HG02798 (cell line): Measurements from ENCODE around the gene GARNL3.

Source experiments
- ATAC-seq: cut with Tn5 transposase; IDR thresholded peaks from one replicate; pipeline ENCODE4 v1.9.1; 2021; ENCODE audit warnings: mild to moderate bottlenecking; ENCODE audit not compliant: unreplicated experiment, poor library complexity

Gene GARNL3

GRCh38 chr9:127277099-127277498, 12.5 kb downstream of the GARNL3 start:
- no peak for ATAC-seq

- no peak for ATAC-seq
These were observed 13.2 kb downstream of the GARNL3 start for GRCh38 chr9:127277770-127278169.

- ATAC-seq: no peak
These were observed 13.8 kb downstream of the GARNL3 start for GRCh38 chr9:127278372-127278771.

GRCh38 chr9:127279717-127280285, 15.2 kb downstream of the GARNL3 start:
- no peak for ATAC-seq

- ATAC-seq: no peak
These were observed 16.5 kb downstream of the GARNL3 start for GRCh38 chr9:127280880-127281660.

GRCh38 chr9:127281891-127282290, 17.3 kb downstream of the GARNL3 start:
- ATAC-seq: no peak

- no peak for ATAC-seq
These were observed 18.0 kb downstream of the GARNL3 start for GRCh38 chr9:127282611-127283010.

GRCh38 chr9:127283135-127283534, 18.6 kb downstream of the GARNL3 start:
- ATAC-seq: no peak

GRCh38 chr9:127283917-127284497, 19.4 kb downstream of the GARNL3 start:
- no peak for ATAC-seq

GRCh38 chr9:127285965-127286364, 21.4 kb downstream of the GARNL3 start:
- ATAC-seq: no peak

- ATAC-seq: no peak
These were observed 26.0 kb downstream of the GARNL3 start for GRCh38 chr9:127290561-127291065.

GRCh38 chr9:127291246-127291778, 26.7 kb downstream of the GARNL3 start:
- ATAC-seq: no peak

GRCh38 chr9:127292415-127292814, 27.8 kb downstream of the GARNL3 start:
- ATAC-seq: no peak

- no peak for ATAC-seq
These were observed 28.8 kb downstream of the GARNL3 start for GRCh38 chr9:127293328-127293727.

GRCh38 chr9:127293767-127294166, 29.2 kb downstream of the GARNL3 start:
- ATAC-seq: no peak

- no peak for ATAC-seq
These were observed 30.4 kb downstream of the GARNL3 start for GRCh38 chr9:127295005-127295404.

- ATAC-seq: no peak
These were observed 36.4 kb downstream of the GARNL3 start for GRCh38 chr9:127300886-127301447.

- ATAC-seq: no peak
These were observed 39.3 kb downstream of the GARNL3 start for GRCh38 chr9:127303830-127304229.

GRCh38 chr9:127305206-127305837, 40.7 kb downstream of the GARNL3 start:
- ATAC-seq: no peak

GRCh38 chr9:127305838-127306226, 41.3 kb downstream of the GARNL3 start:
- no peak for ATAC-seq
